GM12878 (cell line): ENCODE results near the gene CARD18. TPM values are rescaled to one million over a fixed set of nuclear protein-coding genes. Genes with fewer than 3 reads are reported as not detected.
"Not testable (repeated sequence)": the region's sequence is repeated elsewhere in the genome, so short reads cannot be mapped to it uniquely, and the experiment has no call there.

Experiments
- ATAC-seq: fragments of 200-7000 bp; cut with Tn5 transposase; 3 replicates; pipeline ENCODE4 v1.9.1; 2020; ENCODE audit warnings: mild to moderate bottlenecking, moderate library complexity
- BruUV-seq: library from RNA; stranded (reverse); fragments of 400-500 nt; replicated peaks from 2 replicates; lab custom pipeline; 2021; lab: Mats Ljungman, UMichigan
- CTCF ChIA-PET: fragments of 300-600 bp; sonication (Branson Sonifier 250); formaldehyde crosslinking; extraction: SDS; loops from one replicate; lab custom pipeline; 2021; ENCODE audit warnings: inconsistent platforms; lab: Yijun Ruan, JAX
- POLR2A ChIA-PET: fragments of 350-600 bp; formaldehyde crosslinking; extraction: SDS; loops from one replicate; lab custom pipeline; 2021; ENCODE audit warnings: inconsistent platforms; lab: Charles Lee
- RAD21 ChIA-PET: fragments of 300-600 bp; sonication (Branson Sonifier 250); formaldehyde crosslinking; loops from one replicate; lab custom pipeline; 2023; ENCODE audit warnings: antibody characterized with exemption; ENCODE audit not compliant: unreplicated experiment; lab: Charles Lee
- SMC1A ChIA-PET: fragments of 300-600 bp; sonication (Branson Sonifier 250); formaldehyde crosslinking; loops from one replicate; lab custom pipeline; 2023; ENCODE audit not compliant: unreplicated experiment, uncharacterized antibody; lab: Charles Lee
- DNase-seq: peaks from one replicate; pipeline ENCODE4 v3.0.0-alpha.2; 2011; ENCODE audit warnings: low read depth, low spot score
- FAIRE-seq: peaks from 3 replicates; lab custom pipeline; 2011; peaks lifted over from hg19 to GRCh38; lab: Jason Lieb, UNC
- H2AFZ ChIP-seq: 2 replicates; pipeline ENCODE4 v1.6.0; 2011; ENCODE audit warnings: low read depth, low read length, control low read depth; ENCODE audit not compliant: control insufficient read depth
- H3K27ac ChIP-seq: 2 replicates; pipeline ENCODE4 v1.5.1; 2011; ENCODE audit warnings: control low read depth; ENCODE audit not compliant: control insufficient read depth, insufficient read depth
- H3K27me3 ChIP-seq, 2 experiments: replicated peaks in 1 of 2; 2 replicates each; pipeline versions ENCODE4 v1.6.0 to v1.6.1; 2011; ENCODE audit warnings: low read length in 1 of 2; ENCODE audit not compliant: control insufficient read depth in 2 of 2, insufficient read depth in 2 of 2
- H3K36me3 ChIP-seq, 2 experiments: 2 replicates each; pipeline ENCODE4 v1.5.1; 2011; ENCODE audit warnings: low read length in 1 of 2; ENCODE audit not compliant: control insufficient read depth in 2 of 2, insufficient read depth in 2 of 2
- H3K4me1 ChIP-seq: 2 replicates; pipeline ENCODE4 v1.6.1; 2011; ENCODE audit warnings: mild to moderate bottlenecking, low read length, moderate library complexity, mixed read lengths; ENCODE audit not compliant: control insufficient read depth, insufficient read depth
- H3K4me2 ChIP-seq: 2 replicates; pipeline ENCODE4 v1.6.0; 2011; ENCODE audit warnings: control low read depth; ENCODE audit not compliant: control insufficient read depth, insufficient read depth
- H3K4me3 ChIP-seq: fragments of 200-600 bp; sonication (generic); 2 replicates; pipeline ENCODE4 v1.5.1; 2016
- H3K79me2 ChIP-seq: 2 replicates; pipeline ENCODE4 v1.6.0; 2011; ENCODE audit warnings: low read length; ENCODE audit not compliant: control insufficient read depth, insufficient read depth
- H3K9ac ChIP-seq: 2 replicates; pipeline ENCODE4 v1.8.0; 2011; ENCODE audit warnings: low read length, control low read depth, mixed read lengths; ENCODE audit not compliant: control insufficient read depth, insufficient read depth
- H3K9me3 ChIP-seq: replicated peaks from 3 replicates; pipeline ENCODE4 v1.5.1; 2011; ENCODE audit warnings: mild to moderate bottlenecking, low read length; ENCODE audit not compliant: control insufficient read depth, insufficient read depth
- H4K20me1 ChIP-seq: 2 replicates; pipeline ENCODE4 v1.6.0; 2011; ENCODE audit not compliant: control insufficient read depth, insufficient read depth
- CREB1 ChIP-seq: IDR thresholded peaks from 2 replicates; pipeline ENCODE4 v1.6.1; 2012; ENCODE audit warnings: low read depth, mild to moderate bottlenecking, inconsistent platforms
- HDAC6 ChIP-seq: fragments of 200-600 bp; sonication (generic); IDR thresholded peaks from one replicate; pipeline ENCODE4 v1.8.0; 2017; ENCODE audit warnings: antibody characterized with exemption; ENCODE audit not compliant: unreplicated experiment
- IKZF1 ChIP-seq: fragments of 450-650 bp; conservative IDR thresholded peaks from 2 replicates; pipeline ENCODE4 v1.6.1; 2017; ENCODE audit warnings: antibody characterized with exemption, mild to moderate bottlenecking
- KDM1A ChIP-seq: fragments of 200-600 bp; sonication (generic); IDR thresholded peaks from 2 replicates; pipeline ENCODE4 v1.6.1; 2016; ENCODE audit warnings: borderline replicate concordance
- MTA2 ChIP-seq: fragments of 450-650 bp; IDR thresholded peaks from 2 replicates; pipeline ENCODE4 v1.6.1; 2016; ENCODE audit warnings: low read depth, mild to moderate bottlenecking, moderate library complexity
- POU2F2 ChIP-seq: IDR thresholded peaks from 3 replicates; pipeline ENCODE4 v1.6.1; 2011; ENCODE audit warnings: low read depth, mild to moderate bottlenecking, low read length, borderline replicate concordance
- RFX5 ChIP-seq: IDR thresholded peaks from 2 replicates; pipeline ENCODE4 v1.6.1; 2011; ENCODE audit warnings: low read depth, low read length, improper control_type of control experiment
- YY1 ChIP-seq: IDR thresholded peaks from 2 replicates; pipeline ENCODE4 v1.6.1; 2011; ENCODE audit warnings: low read depth, mild to moderate bottlenecking, low read length
- WGBS: methylation state at CpG from one replicate; pipeline ENCODE4 v1.1.6; 2016; ENCODE audit warnings: low lambda C conversion rate; ENCODE audit not compliant: insufficient replicate concordance, insufficient coverage; ENCODE audit errors: missing lambda C conversion rate; 5-methylcytosine and 5-hydroxymethylcytosine counted together
- in situ Hi-C: fragments of 300-500 bp; cut with MboI; formaldehyde crosslinking; loops from 9 replicates; pipeline ENCODE4 v1.14.3; 2018; ENCODE audit warnings: mixed read lengths
- intact Hi-C: fragments of 100-400 bp; cut with micrococcal nuclease; formaldehyde crosslinking; loops from one replicate; pipeline ENCODE4 v1.14.2; 2022; ENCODE audit not compliant: unreplicated experiment
- polyA plus RNA-seq, 11 experiments: library from polyadenylated mRNA; depleted of rRNA in 4 of 11; unstranded in 6 of 11; stranded (reverse) in 5 of 11; fragments of >200 nt; fragmentation: Nextera tagmentation in 4 of 11; fragmentation: Illumina TruSeq in 1 of 11; extraction: Ambion mirVana in 4 of 11; extraction: Trizol in 1 of 11; gene quantifications; 1 replicate in 1 of 11; 2 replicates in 10 of 11; pipeline versions ENCODE4 v1.2.1 to v1.2.3, GENCODE V29; 2011 to 2016; ENCODE audit warnings: inconsistent platforms in 2 of 11, missing spikeins in 2 of 11, low read depth in 1 of 11
- total RNA-seq, 4 experiments: library from RNA; depleted of rRNA in 3 of 4; stranded (reverse); fragments of >200 nt in 3 of 4; fragmentation: Illumina TruSeq in 1 of 4; extraction: Trizol in 1 of 4; gene quantifications; 2 replicates each; pipeline versions ENCODE4 v1.2.1 to v1.2.3, GENCODE V29; 2013 to 2021
- TF ChIP-seq, protein P1 (sequence below): fragments of 450-650 bp; formaldehyde crosslinking; IDR thresholded peaks from 2 replicates; pipeline ENCODE4 v1.4.0; 2020; ENCODE audit warnings: mild to moderate bottlenecking, moderate library complexity
- TF ChIP-seq, protein P2 (sequence below): fragments of 450-650 bp; IDR thresholded peaks from 2 replicates; pipeline ENCODE4 v1.6.1; 2016; ENCODE audit warnings: mild to moderate bottlenecking, moderate library complexity, borderline replicate concordance

CARD18 gene
- total and polyA plus RNA-seq, 10 of the 15 experiments (the other 5 are each of a cell fraction or from before 2014, with no cell fraction given): not detected

DNA sequence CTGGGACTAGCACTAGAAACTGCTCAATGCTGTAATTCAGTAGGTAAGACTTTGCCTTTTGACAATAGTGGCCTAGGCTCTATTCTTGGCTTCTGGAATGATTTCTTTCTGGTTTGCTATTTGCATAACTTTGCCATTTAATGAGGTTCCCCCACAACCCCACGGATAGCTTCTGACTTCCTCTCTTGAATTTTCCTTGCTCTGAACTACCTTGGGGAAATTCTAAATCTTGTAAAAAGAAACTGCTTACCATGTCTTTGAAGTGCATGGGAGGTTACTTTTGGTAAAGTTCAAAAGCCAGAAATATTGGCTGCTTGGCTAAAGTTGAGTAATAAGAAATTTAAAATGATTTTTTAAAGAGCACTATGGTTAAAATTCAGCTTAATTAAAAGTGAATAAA, 35.3 kb downstream of the CARD18 start (continued):
- TF ChIP-seq, protein P1, sequence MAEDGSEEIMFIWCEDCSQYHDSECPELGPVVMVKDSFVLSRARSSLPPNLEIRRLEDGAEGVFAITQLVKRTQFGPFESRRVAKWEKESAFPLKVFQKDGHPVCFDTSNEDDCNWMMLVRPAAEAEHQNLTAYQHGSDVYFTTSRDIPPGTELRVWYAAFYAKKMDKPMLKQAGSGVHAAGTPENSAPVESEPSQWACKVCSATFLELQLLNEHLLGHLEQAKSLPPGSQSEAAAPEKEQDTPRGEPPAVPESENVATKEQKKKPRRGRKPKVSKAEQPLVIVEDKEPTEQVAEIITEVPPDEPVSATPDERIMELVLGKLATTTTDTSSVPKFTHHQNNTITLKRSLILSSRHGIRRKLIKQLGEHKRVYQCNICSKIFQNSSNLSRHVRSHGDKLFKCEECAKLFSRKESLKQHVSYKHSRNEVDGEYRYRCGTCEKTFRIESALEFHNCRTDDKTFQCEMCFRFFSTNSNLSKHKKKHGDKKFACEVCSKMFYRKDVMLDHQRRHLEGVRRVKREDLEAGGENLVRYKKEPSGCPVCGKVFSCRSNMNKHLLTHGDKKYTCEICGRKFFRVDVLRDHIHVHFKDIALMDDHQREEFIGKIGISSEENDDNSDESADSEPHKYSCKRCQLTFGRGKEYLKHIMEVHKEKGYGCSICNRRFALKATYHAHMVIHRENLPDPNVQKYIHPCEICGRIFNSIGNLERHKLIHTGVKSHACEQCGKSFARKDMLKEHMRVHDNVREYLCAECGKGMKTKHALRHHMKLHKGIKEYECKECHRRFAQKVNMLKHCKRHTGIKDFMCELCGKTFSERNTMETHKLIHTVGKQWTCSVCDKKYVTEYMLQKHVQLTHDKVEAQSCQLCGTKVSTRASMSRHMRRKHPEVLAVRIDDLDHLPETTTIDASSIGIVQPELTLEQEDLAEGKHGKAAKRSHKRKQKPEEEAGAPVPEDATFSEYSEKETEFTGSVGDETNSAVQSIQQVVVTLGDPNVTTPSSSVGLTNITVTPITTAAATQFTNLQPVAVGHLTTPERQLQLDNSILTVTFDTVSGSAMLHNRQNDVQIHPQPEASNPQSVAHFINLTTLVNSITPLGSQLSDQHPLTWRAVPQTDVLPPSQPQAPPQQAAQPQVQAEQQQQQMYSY (CRISPR knock-in tag): no peak
- TF ChIP-seq IKZF1 (no peak), CREB1 (no peak), HDAC6 (no peak), KDM1A (no peak)

DNA sequence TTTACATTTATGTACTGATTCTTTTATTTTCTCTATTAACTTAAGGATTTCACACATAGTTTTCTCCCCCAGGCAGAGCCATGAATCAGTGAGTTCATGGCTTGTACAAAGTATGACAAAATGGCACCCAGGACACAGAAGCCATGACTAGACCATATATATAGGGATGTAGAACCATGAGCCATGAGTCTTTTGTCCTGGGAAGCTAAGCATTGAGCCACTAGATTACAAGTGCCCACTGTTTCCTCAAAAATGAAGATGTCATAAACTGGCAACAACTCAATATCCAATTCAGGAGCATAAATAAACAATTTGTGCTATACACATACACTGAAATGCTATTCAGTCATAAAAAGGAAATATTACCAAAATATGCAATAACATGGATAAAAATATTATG, 36.2 kb downstream of the CARD18 start:
- Histone ChIP-seq H2AFZ (no peak overlapping the region), H3K79me2 (no peaks in the 10 kb centered on the region), H3K36me3 (no peaks in the 10 kb centered on the region), H3K9me3 (no peaks in the 10 kb centered on the region), H3K4me1 (no peaks in the 10 kb centered on the region), H3K4me2 (no peak overlapping the region), H3K9ac (no peak overlapping the region), H3K4me3 (no peak overlapping the region), H4K20me1 (no peaks in the 10 kb centered on the region), H3K27ac (no peak overlapping the region), H3K27me3 (no peaks in the 10 kb centered on the region; a peak in 1 of 4 replicates)
- SMC1A ChIA-PET: no interaction called here
- no peak for ATAC-seq
- in situ Hi-C loops (no loop called here), intact Hi-C loops (no loop called here)
- CTCF ChIA-PET: no interaction called here
- FAIRE-seq: no peak
- TF ChIP-seq MTA2 (no peak), RFX5 (no peak), YY1 (no peak), POU2F2 (no peak)
- TF ChIP-seq, protein P2, sequence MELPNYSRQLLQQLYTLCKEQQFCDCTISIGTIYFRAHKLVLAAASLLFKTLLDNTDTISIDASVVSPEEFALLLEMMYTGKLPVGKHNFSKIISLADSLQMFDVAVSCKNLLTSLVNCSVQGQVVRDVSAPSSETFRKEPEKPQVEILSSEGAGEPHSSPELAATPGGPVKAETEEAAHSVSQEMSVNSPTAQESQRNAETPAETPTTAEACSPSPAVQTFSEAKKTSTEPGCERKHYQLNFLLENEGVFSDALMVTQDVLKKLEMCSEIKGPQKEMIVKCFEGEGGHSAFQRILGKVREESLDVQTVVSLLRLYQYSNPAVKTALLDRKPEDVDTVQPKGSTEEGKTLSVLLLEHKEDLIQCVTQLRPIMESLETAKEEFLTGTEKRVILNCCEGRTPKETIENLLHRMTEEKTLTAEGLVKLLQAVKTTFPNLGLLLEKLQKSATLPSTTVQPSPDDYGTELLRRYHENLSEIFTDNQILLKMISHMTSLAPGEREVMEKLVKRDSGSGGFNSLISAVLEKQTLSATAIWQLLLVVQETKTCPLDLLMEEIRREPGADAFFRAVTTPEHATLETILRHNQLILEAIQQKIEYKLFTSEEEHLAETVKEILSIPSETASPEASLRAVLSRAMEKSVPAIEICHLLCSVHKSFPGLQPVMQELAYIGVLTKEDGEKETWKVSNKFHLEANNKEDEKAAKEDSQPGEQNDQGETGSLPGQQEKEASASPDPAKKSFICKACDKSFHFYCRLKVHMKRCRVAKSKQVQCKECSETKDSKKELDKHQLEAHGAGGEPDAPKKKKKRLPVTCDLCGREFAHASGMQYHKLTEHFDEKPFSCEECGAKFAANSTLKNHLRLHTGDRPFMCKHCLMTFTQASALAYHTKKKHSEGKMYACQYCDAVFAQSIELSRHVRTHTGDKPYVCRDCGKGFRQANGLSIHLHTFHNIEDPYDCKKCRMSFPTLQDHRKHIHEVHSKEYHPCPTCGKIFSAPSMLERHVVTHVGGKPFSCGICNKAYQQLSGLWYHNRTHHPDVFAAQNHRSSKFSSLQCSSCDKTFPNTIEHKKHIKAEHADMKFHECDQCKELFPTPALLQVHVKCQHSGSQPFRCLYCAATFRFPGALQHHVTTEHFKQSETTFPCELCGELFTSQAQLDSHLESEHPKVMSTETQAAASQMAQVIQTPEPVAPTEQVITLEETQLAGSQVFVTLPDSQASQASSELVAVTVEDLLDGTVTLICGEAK: no peak
- DNase-seq: no peak
- POLR2A ChIA-PET: no interaction called here
- RAD21 ChIA-PET: no interaction called here
- no TSS peak for BruUV-seq

DNA sequence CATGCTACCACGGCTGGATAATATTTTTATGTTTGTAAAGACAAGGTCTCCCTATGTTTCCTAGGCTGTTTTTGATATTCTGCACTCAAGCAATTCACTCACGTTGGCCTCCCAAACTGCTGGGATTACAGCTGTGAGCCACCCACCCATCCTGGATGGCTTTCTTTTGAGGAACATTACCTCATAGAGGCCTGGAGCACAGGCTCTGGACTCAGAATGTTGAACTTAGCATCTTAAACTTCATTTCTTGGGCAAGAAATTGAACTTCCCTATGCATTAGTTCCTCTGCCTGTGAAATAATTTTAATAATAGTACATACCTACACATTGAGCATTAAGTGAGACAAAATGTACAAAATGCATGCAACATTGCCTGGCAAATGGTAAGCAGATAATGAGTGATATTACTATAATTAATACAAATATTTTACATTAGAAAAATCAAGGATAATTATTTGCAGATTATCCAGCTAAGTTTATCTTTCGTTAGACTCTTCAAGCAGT, 37.4 kb downstream of the CARD18 start:
- H3K27me3 ChIP-seq, H3K9ac ChIP-seq, H3K79me2 ChIP-seq, H3K27ac ChIP-seq, SMC1A ChIA-PET, DNase-seq, in situ Hi-C loops, intact Hi-C loops, FAIRE-seq, CTCF ChIA-PET, H3K4me1 ChIP-seq, POLR2A ChIA-PET, H3K9me3 ChIP-seq, H3K4me2 ChIP-seq, H3K4me3 ChIP-seq, BruUV-seq, H2AFZ ChIP-seq, H4K20me1 ChIP-seq, RAD21 ChIA-PET, ATAC-seq, H3K36me3 ChIP-seq: not testable (repeated sequence)
- WGBS: 30% methylated on average over 1 of the region's 3 CpGs
